Suprapubic skin (tissue), 4 donors: ENCODE measurements around the gene SLC8A1. TPM values are rescaled to one million over a fixed set of nuclear protein-coding genes. Genes with fewer than 3 reads are reported as not detected.

ENCODE experiments used
- DNase-seq, 2 donors: peaks; one replicate each; pipeline ENCODE4 v3.0.0-alpha.2; 2019; ENCODE audit warnings: low spot score in 2 of 2
- H3K27ac ChIP-seq: fragments of 200-600 bp; sonication (generic); one replicate; pipeline ENCODE4 v1.5.1; 2019
- H3K27me3 ChIP-seq: fragments of 200-600 bp; sonication (generic); one replicate; pipeline ENCODE4 v1.5.1; 2019
- H3K36me3 ChIP-seq: fragments of 200-600 bp; sonication (generic); one replicate; pipeline ENCODE4 v1.5.1; 2019
- H3K4me1 ChIP-seq: fragments of 200-600 bp; sonication (generic); one replicate; pipeline ENCODE4 v1.5.1; 2019
- H3K4me3 ChIP-seq: fragments of 200-600 bp; sonication (generic); one replicate; pipeline ENCODE4 v1.5.1; 2019; ENCODE audit warnings: mild to moderate bottlenecking
- H3K9me3 ChIP-seq: fragments of 200-600 bp; sonication (generic); one replicate; pipeline ENCODE4 v1.5.1; 2019
- CTCF ChIP-seq, 2 donors: fragments of 200-600 bp in 1 of 2; fragments of 450-650 bp in 1 of 2; sonication (generic) in 1 of 2; IDR thresholded peaks; one replicate each; pipeline ENCODE4 v1.5.1; 2016 to 2019; ENCODE audit warnings: antibody characterized with exemption in 2 of 2, mild to moderate bottlenecking in 1 of 2, moderate library complexity in 1 of 2
- EP300 ChIP-seq: sonication (generic); formaldehyde crosslinking; IDR thresholded peaks from one replicate; pipeline ENCODE4 v1.6.1; 2017; ENCODE audit warnings: antibody characterized with exemption
- POLR2A ChIP-seq, 2 donors: fragments of 450-650 bp; IDR thresholded peaks; one replicate each; pipeline ENCODE4 v1.6.1; 2017; ENCODE audit warnings: antibody characterized with exemption in 2 of 2, mild to moderate bottlenecking in 2 of 2, moderate library complexity in 2 of 2
- POLR2AphosphoS5 ChIP-seq, 3 donors: sonication (generic); formaldehyde crosslinking; IDR thresholded peaks; one replicate each; pipeline ENCODE4 v1.6.1; 2017; ENCODE audit warnings: antibody characterized with exemption in 3 of 3
- WGBS: methylation state at CpG from one replicate; pipeline ENCODE4 v1.1.5; 2018; 5-methylcytosine and 5-hydroxymethylcytosine counted together
- total RNA-seq, 4 donors: library from RNA; depleted of rRNA; stranded (reverse); fragments of >200 nt; gene quantifications; one replicate each; pipeline ENCODE4 v1.1.0, GENCODE V29; 2016

SLC8A1 gene
- total RNA-seq, 4 donors from 2014 or later, result 2.4 to 14.4 (median 9.9) TPM

GRCh38 chr2:40388161-40388560 lies 63.7 kb downstream of the SLC8A1 start:
- DNase-seq, result no peak
- Histone ChIP-seq H3K27ac (no peak overlapping the region), H3K36me3 (no peaks in the 10 kb centered on the region), H3K4me1 (no peaks in the 10 kb centered on the region), H3K9me3 (no peaks in the 10 kb centered on the region), H3K4me3 (no peak overlapping the region), H3K27me3 (no peaks in the 10 kb centered on the region)
- 78% methylated on average over 5 of the region's 5 CpGs for WGBS
- TF ChIP-seq CTCF (IDR thresholded peaks at IDR 0.05) (no peak), EP300 (no peak), POLR2A (IDR thresholded peaks at IDR 0.05) (no peak), POLR2AphosphoS5 (IDR thresholded peaks at IDR 0.05) (no peak)

GRCh38 chr2:40386177-40386576 lies 65.7 kb downstream of the SLC8A1 start:
- H3K27ac ChIP-seq, result no peak overlapping the region
- no peaks in the 10 kb centered on the region for H3K36me3 ChIP-seq
- no peaks in the 10 kb centered on the region for H3K9me3 ChIP-seq
- no peak for TF ChIP-seq CTCF (IDR thresholded peaks at IDR 0.05)
- TF ChIP-seq POLR2AphosphoS5 (IDR thresholded peaks at IDR 0.05), result no peak
- TF ChIP-seq EP300, result no peak
- no peak for TF ChIP-seq POLR2A (IDR thresholded peaks at IDR 0.05)
- 70% methylated on average over 2 of the region's 2 CpGs for WGBS
- H3K27me3 ChIP-seq, result no peaks in the 10 kb centered on the region
- no peak overlapping the region for H3K4me3 ChIP-seq
- no peaks in the 10 kb centered on the region for H3K4me1 ChIP-seq
- no peak for DNase-seq

- no peaks in the 10 kb centered on the region for H3K9me3 ChIP-seq
- H3K27ac ChIP-seq, result no peak overlapping the region
- no peaks in the 10 kb centered on the region for H3K4me1 ChIP-seq
- DNase-seq, result no peak
- H3K36me3 ChIP-seq, result no peaks in the 10 kb centered on the region
- TF ChIP-seq POLR2AphosphoS5 (IDR thresholded peaks at IDR 0.05) (no peak), POLR2A (IDR thresholded peaks at IDR 0.05) (no peak), EP300 (no peak), CTCF (IDR thresholded peaks at IDR 0.05) (no peak)
- 50% methylated on average over 2 of the region's 2 CpGs for WGBS
- H3K27me3 ChIP-seq, result no peaks in the 10 kb centered on the region
- no peak overlapping the region for H3K4me3 ChIP-seq
Measured at GRCh38 chr2:40384714-40385113, 67.2 kb downstream of the SLC8A1 start.

GRCh38 chr2:40384233-40384632 lies 67.7 kb downstream of the SLC8A1 start:
- no peaks in the 10 kb centered on the region for H3K9me3 ChIP-seq
- H3K27me3 ChIP-seq, result no peaks in the 10 kb centered on the region
- no peak for TF ChIP-seq CTCF (IDR thresholded peaks at IDR 0.05)
- TF ChIP-seq POLR2AphosphoS5 (IDR thresholded peaks at IDR 0.05), result no peak
- TF ChIP-seq EP300, result no peak
- no peak for TF ChIP-seq POLR2A (IDR thresholded peaks at IDR 0.05)
- H3K27ac ChIP-seq, result no peak overlapping the region
- no peak for DNase-seq
- 92% methylated on average over 1 of the region's 1 CpG for WGBS
- no peaks in the 10 kb centered on the region for H3K36me3 ChIP-seq
- H3K4me1 ChIP-seq, result no peaks in the 10 kb centered on the region
- H3K4me3 ChIP-seq, result no peak overlapping the region

- TF ChIP-seq POLR2A (IDR thresholded peaks at IDR 0.05) (no peak), POLR2AphosphoS5 (IDR thresholded peaks at IDR 0.05) (no peak), CTCF (IDR thresholded peaks at IDR 0.05) (no peak), EP300 (no peak)
- no peaks in the 10 kb centered on the region for H3K36me3 ChIP-seq
- DNase-seq, result no peak
- 96% methylated on average over 2 of the region's 2 CpGs for WGBS
- H3K9me3 ChIP-seq, result no peaks in the 10 kb centered on the region
- H3K4me1 ChIP-seq, result no peaks in the 10 kb centered on the region
- H3K27ac ChIP-seq, result no peak overlapping the region
- H3K27me3 ChIP-seq, result no peaks in the 10 kb centered on the region
- no peak overlapping the region for H3K4me3 ChIP-seq
Measured at GRCh38 chr2:40380721-40381120, 71.2 kb downstream of the SLC8A1 start.
